HG02759 (cell line): ENCODE data around the gene COQ2.
"Not testable (repeated sequence)": the region's sequence is repeated elsewhere in the genome, so short reads cannot be mapped to it uniquely, and the experiment has no call there.

Source experiments
- ATAC-seq: cut with Tn5 transposase; IDR thresholded peaks from one replicate; pipeline ENCODE4 v1.9.1; 2021; ENCODE audit warnings: mild to moderate bottlenecking, moderate library complexity; ENCODE audit not compliant: unreplicated experiment

The COQ2 gene

GRCh38 chr4:83250687-83251446 lies 33.7 kb downstream of the COQ2 start:
- ATAC-seq: no peak

- ATAC-seq: no peak
Observed at GRCh38 chr4:83248486-83248885, 36.1 kb downstream of the COQ2 start.

GRCh38 chr4:83247415-83248357 lies 36.9 kb downstream of the COQ2 start:
- ATAC-seq: no peak

- ATAC-seq: no peak
Observed at GRCh38 chr4:83241132-83241531, 43.5 kb downstream of the COQ2 start.

DNA sequence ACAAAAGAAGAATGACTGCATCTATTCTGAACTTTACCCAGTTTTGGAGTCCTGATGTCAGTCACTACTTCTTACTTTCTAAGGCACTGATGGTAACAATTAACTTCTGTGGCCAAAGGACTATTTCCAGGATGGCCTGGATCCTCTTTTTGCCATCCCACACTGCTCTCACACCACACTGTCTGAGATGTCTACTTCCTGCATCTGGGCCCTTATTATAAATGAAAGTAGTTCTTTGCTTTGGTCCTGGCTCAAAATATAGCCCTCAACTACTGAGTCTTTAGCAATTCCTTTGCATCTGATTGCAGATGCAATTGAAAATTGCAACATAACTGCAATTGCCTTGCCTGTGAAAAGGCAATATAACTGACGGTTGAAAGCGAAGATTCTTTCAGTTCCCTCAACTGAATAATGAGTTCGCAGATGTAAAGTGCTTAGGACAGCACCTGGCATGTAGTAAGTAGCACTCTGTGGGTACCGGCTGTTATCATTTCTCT lies 44.2 kb downstream of the COQ2 start:
- ATAC-seq: peak; percentile 89

DNA sequence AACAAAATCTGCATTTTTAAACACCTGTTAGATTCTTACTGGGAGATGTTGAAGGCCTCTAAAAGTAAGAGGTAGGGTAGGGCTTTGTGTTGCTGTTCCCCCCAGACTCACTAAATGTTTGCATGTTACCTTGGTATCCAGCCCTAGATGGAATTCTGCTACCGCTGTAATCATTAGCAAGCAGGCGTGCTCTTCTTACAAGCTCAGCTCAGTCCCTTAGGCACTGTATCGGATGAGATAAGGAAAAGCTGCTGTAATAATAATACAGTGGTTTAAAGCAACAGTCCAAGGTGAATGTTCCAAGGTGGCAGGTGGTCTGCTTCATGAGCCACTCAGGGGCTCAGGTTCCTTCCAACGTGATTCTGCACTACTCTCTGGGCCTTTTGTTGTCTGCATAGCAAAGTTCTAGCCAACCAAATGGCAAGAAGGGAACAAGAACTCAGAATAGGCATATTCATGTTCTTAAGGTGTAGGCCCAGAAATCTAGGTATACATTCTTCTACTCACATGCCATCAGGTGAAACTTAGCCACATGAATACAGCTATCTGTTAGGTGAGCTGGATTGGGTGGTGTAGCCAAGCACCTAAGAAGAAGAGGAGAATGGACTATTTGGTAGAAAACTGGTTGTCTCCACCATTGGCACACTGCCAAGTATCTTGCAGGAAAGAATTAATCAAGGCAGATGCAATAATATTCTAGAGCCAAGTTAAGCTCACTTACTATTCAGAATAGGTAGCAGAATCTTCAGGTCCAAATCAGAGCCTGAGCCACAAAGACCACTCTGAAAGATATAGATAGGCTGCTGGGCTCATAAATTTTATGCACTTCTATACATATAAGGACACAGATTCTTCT lies 46.0 kb downstream of the COQ2 start:
- no peak for ATAC-seq

- ATAC-seq: no peak
Observed at GRCh38 chr4:83237591-83237990, 47.0 kb downstream of the COQ2 start.

GRCh38 chr4:83235645-83236133 lies 48.9 kb downstream of the COQ2 start:
- ATAC-seq: not testable (repeated sequence)

DNA sequence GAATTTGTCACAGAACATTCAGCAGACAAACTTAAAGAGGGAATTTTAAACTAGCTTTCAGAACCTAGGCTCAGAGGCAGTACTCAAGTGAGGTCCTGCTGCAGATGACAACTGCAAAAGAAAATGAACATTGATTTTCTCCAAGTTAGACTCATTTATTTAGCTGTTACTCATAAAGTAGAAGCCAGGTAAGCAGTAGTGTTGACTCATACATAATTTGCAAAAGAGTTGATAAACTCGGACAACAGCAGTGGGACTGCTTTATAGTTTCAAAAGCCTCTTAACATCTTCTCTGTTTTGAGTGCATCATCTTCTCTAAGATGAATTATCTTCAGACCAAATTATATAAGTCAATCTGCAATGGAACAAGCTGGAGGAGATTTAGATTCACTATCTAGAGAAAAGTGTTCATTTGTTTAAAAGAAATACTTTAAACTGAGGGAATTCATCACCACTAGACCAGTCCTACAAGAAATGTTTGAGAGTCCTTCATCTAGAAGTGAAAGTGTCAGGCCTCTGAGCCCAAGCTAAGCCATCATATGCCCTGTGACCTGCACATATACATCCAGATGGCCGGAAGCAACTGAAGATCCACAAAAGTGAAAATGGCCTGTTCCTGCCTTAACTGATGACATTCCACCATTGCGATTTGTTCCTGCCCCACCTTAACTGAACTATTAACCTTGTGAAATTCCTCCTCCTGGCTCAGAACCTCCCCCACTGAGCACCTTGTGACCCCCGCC lies 49.5 kb downstream of the COQ2 start:
- no peak for ATAC-seq

- ATAC-seq: not testable (repeated sequence)
Observed at GRCh38 chr4:83234387-83234786, 50.2 kb downstream of the COQ2 start.

GRCh38 chr4:83232082-83232481 lies 52.5 kb downstream of the COQ2 start:
- ATAC-seq: no peak

GRCh38 chr4:83231620-83232076 lies 53.0 kb downstream of the COQ2 start:
- ATAC-seq: peak; percentile 77

GRCh38 chr4:83230928-83231327 lies 53.7 kb downstream of the COQ2 start:
- ATAC-seq: no peak

GRCh38 chr4:83229791-83230190 lies 54.8 kb downstream of the COQ2 start:
- no peak for ATAC-seq

- no peak for ATAC-seq
Observed at GRCh38 chr4:83228231-83228630, 56.4 kb downstream of the COQ2 start.

DNA sequence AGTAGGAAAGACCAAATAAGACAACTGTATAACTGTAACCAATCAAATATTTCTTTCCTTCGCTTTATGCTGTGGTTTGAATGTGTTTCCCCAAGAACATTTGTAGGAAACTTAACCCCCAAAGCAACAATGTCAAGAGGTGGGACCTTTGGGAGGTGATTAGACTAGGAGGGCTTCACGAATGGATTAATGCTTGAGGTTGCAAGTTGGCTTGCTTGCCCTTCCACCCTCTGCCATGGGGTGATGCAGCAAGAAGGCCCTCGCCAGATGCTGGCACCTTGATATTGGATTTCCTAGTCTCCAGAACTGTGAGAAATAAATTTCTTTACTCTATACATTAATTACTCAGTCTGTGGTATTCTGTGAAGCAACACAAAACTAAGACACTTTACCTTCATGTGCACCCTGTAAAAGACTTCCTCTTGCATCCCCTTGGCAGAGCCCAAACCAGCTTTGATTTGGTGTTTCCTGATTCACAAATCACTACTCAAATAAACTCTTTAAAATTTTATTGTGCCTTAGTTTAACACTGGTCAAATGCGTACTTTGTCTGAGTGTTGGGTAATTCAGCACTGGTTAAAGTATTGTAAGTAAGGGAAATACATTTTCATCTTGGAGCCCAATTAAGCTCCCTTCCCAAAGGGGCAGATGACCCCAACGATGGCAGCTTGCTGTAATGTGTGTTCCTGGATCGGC lies 59.9 kb downstream of the COQ2 start:
- ATAC-seq: no peak

DNA sequence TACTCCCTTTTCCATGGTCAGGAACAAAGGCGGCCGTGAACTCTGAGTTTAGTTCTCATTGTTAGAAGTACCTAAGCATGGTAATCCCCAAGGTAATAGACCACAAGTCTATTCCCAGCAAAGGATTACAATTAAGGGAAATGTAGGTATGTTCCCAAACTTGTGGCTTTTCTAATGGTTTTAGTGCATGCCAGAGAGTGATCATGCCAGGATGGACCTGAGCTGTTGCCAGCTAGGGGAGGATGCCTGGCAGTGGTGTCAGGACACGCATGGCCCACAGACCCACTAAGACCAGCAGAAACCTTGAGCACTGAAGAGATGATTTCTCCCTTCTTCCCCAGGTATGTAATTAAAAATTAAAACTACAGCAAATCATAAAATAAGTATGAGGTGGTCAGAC lies 60.8 kb downstream of the COQ2 start:
- ATAC-seq: no peak

GRCh38 chr4:83221897-83222441 lies 62.6 kb downstream of the COQ2 start:
- ATAC-seq: peak; percentile 43
